H9 (cell line): ENCODE results near the gene ZNF618. TPM values are rescaled to one million over a fixed set of nuclear protein-coding genes. Genes with fewer than 3 reads are reported as not detected.

Experiments used
- DNase-seq: peaks from one replicate; pipeline ENCODE4 v3.0.0-alpha.2; 2017
- H2AFZ ChIP-seq: one replicate; pipeline ENCODE4 v1.6.1; 2013; ENCODE audit warnings: mild to moderate bottlenecking, low read length, control low read depth, moderate library complexity
- H2AK5ac ChIP-seq: 2 replicates; pipeline ENCODE4 v1.6.1; 2013; ENCODE audit warnings: low read length, control low read depth, mixed read lengths; ENCODE audit not compliant: insufficient read length
- H2BK120ac ChIP-seq: one replicate; pipeline ENCODE4 v1.6.1; 2013; ENCODE audit warnings: low read depth, mild to moderate bottlenecking, low read length, control low read depth, inconsistent platforms; ENCODE audit not compliant: poor library complexity, severe bottlenecking
- H2BK12ac ChIP-seq: 2 replicates; pipeline ENCODE4 v1.6.1; 2013; ENCODE audit warnings: low read length, control low read depth, mixed read lengths, low read depth; ENCODE audit not compliant: insufficient read length
- H2BK15ac ChIP-seq: 2 replicates; pipeline ENCODE4 v1.6.1; 2013; ENCODE audit warnings: low read depth, low read length, control low read depth
- H2BK20ac ChIP-seq: one replicate; pipeline ENCODE4 v1.6.1; 2013; ENCODE audit warnings: low read depth, mild to moderate bottlenecking, low read length, control low read depth, inconsistent platforms; ENCODE audit not compliant: poor library complexity, severe bottlenecking
- H2BK5ac ChIP-seq: 2 replicates; pipeline ENCODE4 v1.6.1; 2013; ENCODE audit warnings: low read length, control low read depth, mixed read lengths; ENCODE audit not compliant: insufficient read length
- H3K14ac ChIP-seq: 2 replicates; pipeline ENCODE4 v1.6.1; 2013; ENCODE audit warnings: low read length, control low read depth; ENCODE audit not compliant: insufficient read depth
- H3K18ac ChIP-seq: 2 replicates; pipeline ENCODE4 v1.6.1; 2013; ENCODE audit warnings: low read depth, mild to moderate bottlenecking, mixed read lengths, low read length, control low read depth; ENCODE audit not compliant: insufficient read length
- H3K23ac ChIP-seq: 2 replicates; pipeline ENCODE4 v1.6.1; 2013; ENCODE audit warnings: low read length, control low read depth, mixed read lengths, low read depth; ENCODE audit not compliant: insufficient read length
- H3K23me2 ChIP-seq: 2 replicates; pipeline ENCODE4 v1.6.1; 2013; ENCODE audit warnings: low read depth, mild to moderate bottlenecking, mixed read lengths, low read length, control low read depth; ENCODE audit not compliant: insufficient read length, poor library complexity, severe bottlenecking
- H3K27ac ChIP-seq: 2 replicates; pipeline ENCODE4 v1.5.1; 2013; ENCODE audit warnings: low read length, control low read depth, mixed read lengths, low read depth; ENCODE audit not compliant: insufficient read length
- H3K27me3 ChIP-seq: 2 replicates; pipeline ENCODE4 v1.6.1; 2013; ENCODE audit warnings: low read length, control low read depth, inconsistent platforms; ENCODE audit not compliant: insufficient read depth
- H3K4ac ChIP-seq: 2 replicates; pipeline ENCODE4 v1.6.1; 2013; ENCODE audit warnings: low read depth, mild to moderate bottlenecking, control low read depth, inconsistent platforms, low read length, moderate library complexity
- H3K4me1 ChIP-seq: 2 replicates; pipeline ENCODE4 v1.6.1; 2013; ENCODE audit warnings: low read length, control low read depth, inconsistent platforms; ENCODE audit not compliant: insufficient read depth
- H3K4me2 ChIP-seq: 2 replicates; pipeline ENCODE4 v1.6.1; 2013; ENCODE audit warnings: low read length, control low read depth, mixed read lengths; ENCODE audit not compliant: insufficient read length, insufficient read depth
- H3K56ac ChIP-seq: 2 replicates; pipeline ENCODE4 v1.6.1; 2013; ENCODE audit warnings: low read depth, mild to moderate bottlenecking, mixed read lengths, low read length, control low read depth; ENCODE audit not compliant: insufficient read length
- H3K79me1 ChIP-seq: 2 replicates; pipeline ENCODE4 v1.6.1; 2013; ENCODE audit warnings: low read depth, mild to moderate bottlenecking, moderate library complexity, low read length, control low read depth, inconsistent platforms; ENCODE audit not compliant: insufficient read depth, poor library complexity, severe bottlenecking
- H3K79me2 ChIP-seq: 2 replicates; pipeline ENCODE4 v1.6.1; 2013; ENCODE audit warnings: low read length, control low read depth, inconsistent platforms; ENCODE audit not compliant: insufficient read depth
- H3K9ac ChIP-seq: 2 replicates; pipeline ENCODE4 v1.6.1; 2013; ENCODE audit warnings: low read length, control low read depth, mixed read lengths; ENCODE audit not compliant: insufficient read length; ENCODE audit errors: extremely low read depth
- H3K9me3 ChIP-seq: one replicate; pipeline ENCODE4 v1.6.1; 2013; ENCODE audit warnings: low read depth, low read length, inconsistent platforms; ENCODE audit not compliant: control insufficient read depth
- H3T11ph ChIP-seq: one replicate; pipeline ENCODE4 v1.6.1; 2013; ENCODE audit warnings: mild to moderate bottlenecking, low read length, control low read depth, inconsistent platforms
- H4K20me1 ChIP-seq: one replicate; pipeline ENCODE4 v1.6.1; 2013; ENCODE audit not compliant: control insufficient read depth, insufficient read length, insufficient read depth
- H4K5ac ChIP-seq: 2 replicates; pipeline ENCODE4 v1.6.1; 2013; ENCODE audit warnings: low read depth, mild to moderate bottlenecking, mixed read lengths, low read length, control low read depth; ENCODE audit not compliant: insufficient read length
- H4K8ac ChIP-seq: replicated peaks from 2 replicates; pipeline ENCODE4 v1.6.1; 2013; ENCODE audit warnings: low read length, control low read depth, mixed read lengths, low read depth; ENCODE audit not compliant: insufficient read length
- H4K91ac ChIP-seq: 2 replicates; pipeline ENCODE4 v1.6.1; 2013; ENCODE audit warnings: low read depth, mild to moderate bottlenecking, moderate library complexity, mixed read lengths, low read length, control low read depth; ENCODE audit not compliant: insufficient read length
- H3K27ac Mint-ChIP-seq, 3 experiments: 2 replicates in 2 of 3; 3 replicates in 1 of 3; pipeline ENCODE4 v1.8.0; 2020 to 2021; ENCODE audit warnings: mixed read lengths in 3 of 3, mild to moderate bottlenecking in 1 of 3, moderate library complexity in 1 of 3
- H3K27me3 Mint-ChIP-seq: 2 replicates; pipeline ENCODE4 v1.8.0; 2021; ENCODE audit warnings: low read depth, mild to moderate bottlenecking, moderate library complexity, mixed read lengths
- H3K36me3 Mint-ChIP-seq, 3 experiments: 2 replicates in 2 of 3; 3 replicates in 1 of 3; pipeline ENCODE4 v1.8.0; 2020 to 2021; ENCODE audit warnings: low read depth in 3 of 3, mixed read lengths in 3 of 3; ENCODE audit not compliant: insufficient read depth in 1 of 3
- H3K4me1 Mint-ChIP-seq, 2 experiments: 2 replicates each; pipeline ENCODE4 v1.8.0; 2020; ENCODE audit warnings: mixed read lengths in 2 of 2
- H3K4me3 Mint-ChIP-seq, 2 experiments: 2 replicates in 1 of 2; 3 replicates in 1 of 2; pipeline ENCODE4 v1.8.0; 2020 to 2021; ENCODE audit warnings: mild to moderate bottlenecking in 2 of 2, mixed read lengths in 2 of 2, moderate library complexity in 1 of 2
- H3K9me3 Mint-ChIP-seq, 2 experiments: 2 replicates in 1 of 2; 3 replicates in 1 of 2; pipeline ENCODE4 v1.8.0; 2020; ENCODE audit warnings: mild to moderate bottlenecking in 2 of 2, mixed read lengths in 2 of 2, moderate library complexity in 1 of 2
- CTCF ChIP-seq: fragments of 200-600 bp; sonication (generic); conservative IDR thresholded peaks from 3 replicates; pipeline ENCODE4 v1.8.0; 2021; ENCODE audit warnings: antibody characterized with exemption, mild to moderate bottlenecking
- WGBS: extraction: QIAGEN DNeasy Blood & Tissue Kit; methylation state at CpG from one replicate; pipeline ENCODE4 v1.1.7; 2013; ENCODE audit warnings: missing lambda C conversion rate, low lambda C conversion rate, mixed read lengths; ENCODE audit not compliant: insufficient read length; ENCODE audit errors: extremely low coverage; 5-methylcytosine and 5-hydroxymethylcytosine counted together
- total RNA-seq: library from RNA; stranded (reverse); gene quantifications from 2 replicates; pipeline ENCODE4 v1.2.1, GENCODE V29; 2021

The ZNF618 gene
- total RNA-seq, 1 experiment from 2014 or later: 13.6 TPM

GRCh38 chr9:113921396-113921925 is 45.4 kb downstream of the ZNF618 start:
- Histone ChIP-seq H3K27ac (no peak overlapping the region), H2BK120ac (no peak overlapping the region), H3K18ac (no peak overlapping the region), H2AK5ac (no peak overlapping the region), H3K4me2 (no peak overlapping the region), H2BK15ac (no peak overlapping the region), H2BK12ac (no peak overlapping the region), H4K20me1 (no peaks in the 10 kb centered on the region), H3K9me3 (no peaks in the 10 kb centered on the region), H3K23ac (no peak overlapping the region), H3K9ac (no peak overlapping the region), H3K79me2 (peaks cover 3% of the 10 kb centered on the region; the same call in 1 of the 2 replicates), H3K4me1 (no peaks in the 10 kb centered on the region), H2BK5ac (no peak overlapping the region), H3T11ph (no peak overlapping the region), H4K5ac (no peak overlapping the region), H3K79me1 (no peaks in the 10 kb centered on the region), H3K56ac (no peak overlapping the region), H3K27me3 (no peaks in the 10 kb centered on the region), H3K4ac (no peak overlapping the region), H2AFZ (no peak overlapping the region), H2BK20ac (no peak overlapping the region), H4K91ac (no peak overlapping the region), H3K23me2 (no peaks in the 10 kb centered on the region), H3K14ac (no peak overlapping the region), H4K8ac (no peak overlapping the region)
- Mint-ChIP-seq H3K27ac (no peak overlapping the region; a peak in 1 of 7 replicates), H3K27me3 (no peaks in the 10 kb centered on the region), H3K4me3 (no peak overlapping the region), H3K36me3 (peaks cover 18 to 30% (median 20%) of the 10 kb centered on the region in 3 experiments), H3K4me1 (peaks cover 0 to 2% of the 10 kb centered on the region in 2 experiments; a peak in 2 of 4 replicates), H3K9me3 (peaks cover 23 to 30% of the 10 kb centered on the region in 2 experiments)
- DNase-seq: no peak
- no peak for TF ChIP-seq CTCF
- WGBS: no CpG with 5 or more reads among the region's 3 CpGs
